Mammary epithelial cell (primary cell): Measurements from ENCODE around the gene TMEM59L.

Experiments used
- EZH2 ChIP-seq: IDR thresholded peaks from 2 replicates; pipeline ENCODE4 v1.6.1; 2012; ENCODE audit warnings: low read length, inconsistent platforms, borderline replicate concordance
- TF ChIP-seq, protein P1 (sequence below), 2 donors: IDR thresholded peaks in 1 of 2; conservative IDR thresholded peaks in 1 of 2; 2 replicates each; pipeline ENCODE4 v1.5.1; 2011 to 2012; ENCODE audit warnings: inconsistent platforms in 2 of 2, low read length in 2 of 2, mild to moderate bottlenecking in 2 of 2, control low read depth in 1 of 2, low read depth in 1 of 2; ENCODE audit not compliant: insufficient read depth in 1 of 2; ENCODE audit errors: extremely low read depth in 1 of 2

- TF ChIP-seq, protein P1, sequence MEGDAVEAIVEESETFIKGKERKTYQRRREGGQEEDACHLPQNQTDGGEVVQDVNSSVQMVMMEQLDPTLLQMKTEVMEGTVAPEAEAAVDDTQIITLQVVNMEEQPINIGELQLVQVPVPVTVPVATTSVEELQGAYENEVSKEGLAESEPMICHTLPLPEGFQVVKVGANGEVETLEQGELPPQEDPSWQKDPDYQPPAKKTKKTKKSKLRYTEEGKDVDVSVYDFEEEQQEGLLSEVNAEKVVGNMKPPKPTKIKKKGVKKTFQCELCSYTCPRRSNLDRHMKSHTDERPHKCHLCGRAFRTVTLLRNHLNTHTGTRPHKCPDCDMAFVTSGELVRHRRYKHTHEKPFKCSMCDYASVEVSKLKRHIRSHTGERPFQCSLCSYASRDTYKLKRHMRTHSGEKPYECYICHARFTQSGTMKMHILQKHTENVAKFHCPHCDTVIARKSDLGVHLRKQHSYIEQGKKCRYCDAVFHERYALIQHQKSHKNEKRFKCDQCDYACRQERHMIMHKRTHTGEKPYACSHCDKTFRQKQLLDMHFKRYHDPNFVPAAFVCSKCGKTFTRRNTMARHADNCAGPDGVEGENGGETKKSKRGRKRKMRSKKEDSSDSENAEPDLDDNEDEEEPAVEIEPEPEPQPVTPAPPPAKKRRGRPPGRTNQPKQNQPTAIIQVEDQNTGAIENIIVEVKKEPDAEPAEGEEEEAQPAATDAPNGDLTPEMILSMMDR (conservative IDR thresholded peaks at IDR 0.05 in 1 of 2, IDR thresholded peaks at IDR 0.05 in 1 of 2; ENCODE audit: extremely low read depth in 1 of 2, insufficient read depth in 1 of 2, low read depth in 1 of 2, low read length in 2 of 2): no peak
- TF ChIP-seq EZH2: no peak
Measured at GRCh38 chr19:18634612-18635297, 22.1 kb downstream of the TMEM59L start.
